Measurements from ENCODE around the gene GTF2F2.

Gene GTF2F2

DNA sequence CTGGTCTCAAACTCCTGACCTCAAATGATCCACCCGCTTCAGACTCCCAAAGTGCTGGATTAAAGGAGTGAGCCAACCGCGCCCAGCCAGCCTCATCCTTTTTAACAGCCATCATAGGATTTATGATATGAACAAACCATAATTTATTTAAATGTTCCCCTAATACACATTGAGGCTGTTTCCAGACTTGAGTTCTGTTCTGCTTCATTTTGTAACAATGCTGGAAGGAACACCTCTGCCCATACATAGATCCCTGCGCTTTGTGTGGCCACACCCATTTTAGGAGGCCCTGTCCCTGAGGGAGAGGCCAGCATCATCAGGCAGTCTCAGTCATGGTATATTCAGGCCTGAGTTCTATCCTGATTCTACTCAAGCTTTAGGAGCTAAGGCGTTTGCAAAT is 184.8 kb downstream of the GTF2F2 start:
- no peak for DNase-seq

DNA sequence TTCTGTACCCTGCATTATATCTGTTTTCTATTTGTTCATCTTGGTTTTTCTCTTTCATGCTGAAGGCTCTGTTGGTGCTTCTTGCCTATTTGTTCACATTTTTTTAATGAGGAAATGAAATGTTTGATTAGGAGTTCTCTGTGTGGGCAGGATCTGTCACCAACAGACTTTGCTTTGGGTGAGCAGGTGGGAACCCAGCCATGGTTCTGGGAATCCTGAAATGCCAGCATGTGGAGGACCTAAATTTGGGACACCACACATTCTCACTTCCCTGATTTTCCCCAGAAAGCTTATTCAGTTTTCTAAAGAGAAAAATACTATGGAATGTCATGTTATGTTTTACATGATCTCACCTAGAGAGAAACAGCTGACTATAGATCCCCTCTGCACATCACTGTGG is 186.7 kb downstream of the GTF2F2 start:
- no peak for DNase-seq

DNA sequence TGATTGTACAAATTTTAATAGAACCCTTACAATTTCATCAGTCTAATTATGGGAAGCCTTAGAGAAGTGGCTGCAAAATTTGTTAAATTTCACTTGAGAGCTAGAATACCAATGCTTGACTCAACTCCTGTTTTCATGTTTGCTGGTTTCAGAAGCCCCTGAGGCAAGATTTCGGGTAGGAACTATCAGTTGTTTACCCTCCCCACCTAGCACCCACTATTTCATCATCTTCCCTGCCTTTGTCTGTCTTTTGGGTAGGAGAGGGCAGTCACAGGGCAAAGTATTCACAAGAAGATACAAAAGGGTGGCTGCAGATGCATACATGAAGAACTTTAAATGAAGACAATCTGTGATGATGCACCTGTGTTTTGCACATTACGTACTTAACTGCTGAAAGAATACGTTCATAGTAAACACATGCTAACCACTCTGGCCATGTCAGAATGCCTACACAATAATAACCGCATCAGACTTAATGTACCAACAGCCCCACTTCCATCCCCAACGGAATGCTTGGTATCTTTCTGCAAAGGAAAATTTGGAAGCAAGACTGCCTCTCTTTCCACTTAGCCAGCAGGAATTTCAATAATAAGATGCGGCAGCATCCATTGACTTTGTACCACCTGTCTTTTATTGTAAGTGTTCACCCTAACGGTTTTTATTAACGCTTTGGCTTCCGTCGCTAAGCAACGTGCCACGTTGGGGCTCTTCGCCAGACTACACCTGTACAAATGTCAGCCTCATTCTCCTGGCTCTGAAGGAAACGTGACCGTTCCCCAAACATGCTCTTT is 190.2 kb downstream of the GTF2F2 start:
- no peak for DNase-seq

DNA sequence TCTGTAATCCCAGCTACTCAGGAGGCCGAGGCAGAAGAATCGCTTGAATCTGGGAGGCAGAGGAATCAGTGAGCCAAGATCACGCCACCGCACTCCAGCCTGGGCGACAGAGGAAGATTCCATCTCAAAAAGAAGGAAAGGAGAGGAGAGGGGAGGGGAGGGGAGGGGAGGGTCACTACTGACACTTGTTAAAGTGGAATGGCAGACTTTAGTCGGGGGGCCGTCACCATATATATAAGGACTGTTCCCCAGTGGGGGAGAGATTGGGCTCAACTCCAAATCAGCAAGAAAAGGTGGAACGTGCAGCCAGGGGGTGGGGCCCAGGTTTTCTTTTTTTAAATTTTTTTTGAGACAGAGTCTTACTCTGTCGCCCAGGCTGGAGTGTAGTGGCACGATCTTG is 194.5 kb downstream of the GTF2F2 start:
- DNase-seq, result no peak

DNA sequence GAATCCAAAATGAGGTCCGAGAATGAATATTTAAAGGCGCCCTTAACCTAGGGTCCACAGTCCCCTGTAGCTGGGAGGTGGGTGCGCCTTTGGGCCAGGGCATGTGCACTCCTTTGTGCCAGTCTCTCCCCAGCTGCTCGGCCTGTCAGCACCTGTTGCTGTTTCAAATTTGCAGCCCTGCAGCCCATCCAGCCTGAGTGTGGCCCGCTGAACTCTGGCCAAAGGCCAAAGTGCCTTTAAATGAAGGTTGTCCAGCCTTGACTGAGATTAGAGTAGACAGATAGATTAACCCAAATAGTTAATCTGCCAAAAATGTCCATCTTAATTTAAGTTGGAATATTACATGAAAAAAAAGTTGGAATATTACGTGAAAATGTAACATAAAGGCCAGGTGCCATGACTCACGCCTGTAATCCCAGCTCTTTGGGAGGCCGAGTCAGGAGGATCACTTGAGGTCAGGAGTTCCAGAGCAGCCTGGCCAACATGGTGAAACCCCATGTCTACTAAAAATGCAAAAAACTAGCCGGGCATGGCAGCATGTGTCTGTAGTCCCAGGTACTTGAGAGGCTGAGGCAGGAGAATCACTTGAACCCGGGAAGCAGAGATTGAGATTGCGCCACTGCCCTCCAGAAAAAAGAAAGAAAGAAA is 195.3 kb downstream of the GTF2F2 start:
- DNase-seq, result no peak

DNA sequence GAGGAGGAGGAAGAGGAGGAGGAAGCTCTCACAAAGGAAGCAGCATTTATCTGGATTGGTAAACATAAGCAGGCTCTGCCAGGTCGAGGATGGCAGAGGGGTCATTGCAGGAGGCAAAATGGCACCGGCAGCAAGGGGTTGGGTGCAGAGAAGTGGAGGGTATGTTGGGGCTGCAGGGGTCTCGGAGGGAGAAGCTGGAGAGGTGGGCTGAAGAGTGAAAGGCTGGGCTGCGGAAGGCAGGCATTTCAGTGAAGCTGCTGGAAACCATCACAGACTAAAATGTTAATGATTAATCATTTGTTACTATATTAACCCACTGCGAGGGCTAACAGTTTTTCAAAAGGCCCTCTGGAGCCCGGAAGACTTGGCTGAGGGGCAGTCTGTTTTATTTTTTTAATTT is 196.0 kb downstream of the GTF2F2 start:
- DNase-seq, result no peak

DNA sequence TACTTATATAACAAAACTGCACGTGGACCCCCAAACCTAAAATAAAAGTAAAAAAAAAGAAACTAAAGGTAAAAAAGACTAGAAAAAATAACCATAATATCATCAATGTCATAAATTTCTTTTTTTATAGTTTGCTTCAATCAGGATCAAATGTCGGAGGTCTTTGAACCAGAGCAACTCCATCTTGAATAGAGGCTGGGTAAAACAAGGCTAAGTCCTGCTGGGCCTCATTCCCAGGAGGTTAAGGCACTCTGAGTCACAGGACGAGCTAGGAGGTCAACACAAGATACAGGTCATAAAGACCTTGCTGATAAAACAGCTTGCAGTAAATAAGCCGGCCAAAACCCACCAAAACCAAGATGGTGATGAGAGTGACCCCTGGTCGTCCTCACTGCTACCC is 196.7 kb downstream of the GTF2F2 start:
- no peak for DNase-seq

DNA sequence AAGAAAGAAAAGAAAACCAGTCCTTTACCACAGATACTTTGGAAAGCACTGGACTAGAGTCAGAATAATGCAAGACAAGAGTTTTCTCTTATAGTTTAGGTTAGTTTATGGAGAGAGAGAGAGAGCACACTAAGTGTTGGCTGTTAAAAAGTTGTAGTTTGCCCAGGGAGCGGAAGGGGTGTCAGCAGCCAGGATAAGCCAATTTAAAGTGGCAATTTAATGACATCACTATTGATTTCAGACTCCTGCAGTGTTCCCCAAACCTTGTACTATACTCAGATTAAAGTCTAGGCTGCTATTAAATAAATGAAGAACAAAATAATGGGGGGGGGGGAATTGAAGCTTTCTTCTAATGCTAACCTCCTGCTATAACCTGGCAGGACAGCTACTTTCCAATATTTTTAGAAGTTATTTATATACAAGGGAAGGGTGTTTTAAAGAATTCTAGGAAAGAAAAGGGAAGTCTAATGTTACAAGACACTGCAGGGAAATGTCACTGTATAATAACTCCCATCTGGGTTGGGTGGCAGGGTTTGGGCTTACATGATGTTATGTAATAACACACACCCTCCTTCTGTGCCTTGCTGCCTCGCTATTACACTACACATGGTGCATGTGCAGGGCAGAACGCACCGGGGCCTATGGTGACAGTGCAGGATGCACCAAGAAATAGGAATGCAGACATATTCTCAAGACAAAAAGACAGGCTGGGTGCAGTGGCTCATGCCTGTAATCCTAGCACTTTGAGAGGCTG is 200.7 kb downstream of the GTF2F2 start:
- no peak for DNase-seq

DNA sequence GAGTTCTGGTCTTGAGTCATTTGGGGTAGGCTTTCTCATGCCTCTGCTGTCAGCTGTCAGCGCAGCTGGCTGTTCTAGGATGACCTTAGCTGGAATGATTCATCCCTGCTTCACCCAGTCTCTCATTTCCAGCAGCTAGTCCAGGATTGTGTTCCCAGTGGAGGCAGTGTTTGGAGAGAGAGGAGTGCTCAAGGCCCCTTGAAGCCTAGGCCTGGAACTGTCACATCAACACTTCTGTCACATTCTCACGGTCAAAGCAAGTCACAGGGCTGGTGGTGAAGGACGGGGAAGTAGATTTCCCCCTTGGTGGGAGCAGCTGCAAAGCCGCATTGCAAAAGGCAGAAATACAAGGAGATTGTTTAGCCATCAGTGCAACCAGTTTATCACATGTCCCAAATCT is 205.5 kb downstream of the GTF2F2 start:
- DNase-seq, result no peak

DNA sequence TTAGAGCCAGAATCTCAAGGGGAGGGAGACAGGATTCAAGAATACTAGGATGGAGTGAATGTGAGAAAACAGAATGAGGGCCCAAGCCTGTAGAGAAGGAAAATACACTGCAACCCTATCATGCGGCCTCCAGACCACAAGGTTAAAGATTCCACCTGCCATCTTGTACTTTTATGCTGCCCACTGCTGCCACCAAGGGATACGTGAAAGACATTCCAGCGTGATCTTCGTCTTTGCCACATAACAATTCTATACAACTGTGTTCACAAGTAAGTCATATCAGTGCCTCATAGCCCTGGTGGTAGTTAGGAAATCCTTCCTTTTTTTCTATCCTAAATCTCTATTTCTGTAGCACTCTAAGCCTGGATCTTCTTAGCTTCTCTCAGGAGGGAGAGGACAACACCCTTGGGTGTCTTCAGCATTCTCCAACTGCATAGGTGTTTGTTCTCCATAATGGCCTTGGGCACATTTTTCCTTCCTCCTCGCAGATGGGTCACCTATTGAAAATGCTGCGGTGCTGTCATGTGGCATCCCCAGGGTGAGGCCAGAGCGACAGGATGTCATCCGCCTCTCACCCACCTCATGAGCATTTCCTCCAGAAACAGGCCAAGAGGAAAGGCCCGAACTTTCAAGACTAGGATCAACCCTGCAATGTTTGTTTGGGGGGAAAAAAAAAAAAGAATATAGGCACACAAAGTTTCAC is 207.1 kb downstream of the GTF2F2 start:
- no peak for DNase-seq

DNA sequence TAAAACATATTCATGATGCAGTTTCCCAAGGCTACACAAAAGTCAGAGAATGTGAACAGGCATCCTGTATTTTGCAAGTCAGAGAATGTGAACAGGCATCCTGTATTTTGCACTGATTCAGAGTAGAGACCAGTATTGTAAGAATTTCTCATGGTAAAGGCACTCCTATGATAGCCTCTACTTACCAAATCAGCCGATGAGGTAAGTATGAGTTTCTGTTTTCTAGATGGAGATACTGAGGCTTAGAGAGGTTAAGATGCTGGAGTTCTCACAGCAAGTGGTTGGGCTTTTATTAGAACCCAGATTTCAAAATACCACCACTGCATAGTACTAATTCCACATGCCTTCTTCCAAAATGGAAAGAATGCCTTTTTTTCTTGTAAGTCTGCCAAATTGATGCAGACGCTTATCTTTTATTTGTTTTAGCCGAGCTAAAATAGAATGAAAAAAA is 208.4 kb downstream of the GTF2F2 start:
- no peak for DNase-seq

DNA sequence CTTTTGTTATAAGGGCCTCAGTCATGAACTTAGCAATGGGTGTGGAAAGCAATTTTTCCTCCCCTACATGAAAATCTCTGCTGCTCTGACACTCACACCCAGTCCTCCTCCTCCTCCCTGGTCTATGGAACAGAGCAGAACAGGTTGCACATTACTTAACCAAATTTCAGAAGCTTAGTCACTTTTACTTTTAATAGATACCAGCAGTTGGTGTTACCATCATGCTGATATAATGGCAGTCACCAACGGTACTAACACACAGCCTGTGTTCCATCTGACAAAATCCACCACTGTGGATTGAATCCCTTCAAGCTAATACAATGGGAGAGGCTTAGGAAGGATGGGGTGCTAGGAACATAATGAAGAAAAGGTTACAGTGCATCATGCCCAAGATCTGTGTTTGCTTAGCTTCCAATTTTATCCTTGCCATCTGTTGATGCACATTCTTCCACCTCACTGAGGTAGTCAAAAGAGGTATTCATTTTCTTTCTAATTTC is 210.9 kb downstream of the GTF2F2 start:
- no peak for DNase-seq

DNA sequence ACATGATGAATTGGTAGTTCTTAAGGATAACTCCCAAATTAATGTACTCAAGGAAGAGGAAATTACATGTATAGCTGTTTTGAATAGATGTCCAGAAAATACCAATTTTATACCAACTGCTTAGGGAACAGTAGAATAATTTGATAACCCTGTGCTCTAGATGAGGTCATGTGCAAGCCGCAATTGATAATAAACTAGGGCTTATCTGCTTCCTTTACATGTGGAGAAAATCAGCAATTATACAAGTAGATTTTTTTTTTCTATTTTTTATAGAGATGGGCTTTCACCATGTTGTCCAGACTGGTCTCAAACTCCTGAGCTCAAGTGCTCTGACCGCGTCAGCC is 211.4 kb downstream of the GTF2F2 start:
- no peak for DNase-seq

DNA sequence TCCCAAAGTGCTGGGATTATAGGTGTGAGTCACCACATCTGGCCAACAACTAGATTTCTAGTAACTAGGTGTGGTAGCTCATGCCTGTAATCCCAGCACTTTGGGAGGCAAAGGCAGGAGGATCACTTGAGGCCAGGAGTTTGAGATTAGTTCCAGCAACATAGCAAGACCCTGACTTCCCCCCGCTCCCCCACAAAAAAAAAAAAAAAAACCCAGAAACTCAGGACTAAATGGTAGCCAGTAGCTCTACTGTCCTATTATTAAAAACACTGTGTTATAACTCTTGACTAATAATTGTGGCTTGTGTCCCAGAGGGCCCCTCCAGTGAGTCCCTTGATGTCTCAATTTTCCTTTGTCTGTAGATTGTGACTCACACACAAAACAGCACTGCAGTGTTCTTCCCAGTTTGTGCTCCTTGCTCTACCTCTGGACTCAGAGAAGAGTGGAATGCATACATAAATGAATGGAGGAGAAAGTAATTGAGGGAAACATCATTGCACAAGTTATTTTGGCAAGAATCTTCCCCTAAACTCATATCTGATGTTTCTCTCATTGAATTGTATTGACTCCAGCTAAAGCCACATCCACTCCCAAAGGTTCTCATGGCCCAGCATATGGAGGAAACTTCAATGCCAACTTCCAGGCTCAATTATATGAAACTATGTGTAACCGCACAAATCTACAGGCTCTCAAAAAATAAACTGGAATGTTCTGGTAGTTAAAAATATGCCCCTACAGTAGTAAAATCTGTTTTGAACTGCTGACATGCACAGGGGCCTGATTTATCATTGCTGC is 211.9 kb downstream of the GTF2F2 start:
- DNase-seq, result no peak

DNA sequence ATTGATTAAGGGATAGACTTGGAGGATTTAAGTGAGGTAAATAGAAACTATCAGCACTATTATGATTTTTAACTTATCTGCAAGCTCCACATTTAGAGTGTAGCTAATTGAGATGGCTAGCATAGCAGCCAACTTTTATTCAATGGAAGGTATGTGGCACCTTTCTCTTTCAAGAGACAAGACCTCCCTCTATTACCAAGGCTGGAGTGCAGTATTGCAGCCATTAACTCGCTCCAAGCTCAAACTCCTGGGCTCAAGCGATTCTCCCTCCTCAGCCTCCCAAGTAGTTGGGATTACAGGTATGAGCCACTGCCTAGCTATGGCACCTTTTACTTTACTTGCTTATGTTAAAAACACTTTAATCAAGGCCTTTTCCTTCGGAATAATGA is 212.5 kb downstream of the GTF2F2 start:
- DNase-seq, result no peak

DNA sequence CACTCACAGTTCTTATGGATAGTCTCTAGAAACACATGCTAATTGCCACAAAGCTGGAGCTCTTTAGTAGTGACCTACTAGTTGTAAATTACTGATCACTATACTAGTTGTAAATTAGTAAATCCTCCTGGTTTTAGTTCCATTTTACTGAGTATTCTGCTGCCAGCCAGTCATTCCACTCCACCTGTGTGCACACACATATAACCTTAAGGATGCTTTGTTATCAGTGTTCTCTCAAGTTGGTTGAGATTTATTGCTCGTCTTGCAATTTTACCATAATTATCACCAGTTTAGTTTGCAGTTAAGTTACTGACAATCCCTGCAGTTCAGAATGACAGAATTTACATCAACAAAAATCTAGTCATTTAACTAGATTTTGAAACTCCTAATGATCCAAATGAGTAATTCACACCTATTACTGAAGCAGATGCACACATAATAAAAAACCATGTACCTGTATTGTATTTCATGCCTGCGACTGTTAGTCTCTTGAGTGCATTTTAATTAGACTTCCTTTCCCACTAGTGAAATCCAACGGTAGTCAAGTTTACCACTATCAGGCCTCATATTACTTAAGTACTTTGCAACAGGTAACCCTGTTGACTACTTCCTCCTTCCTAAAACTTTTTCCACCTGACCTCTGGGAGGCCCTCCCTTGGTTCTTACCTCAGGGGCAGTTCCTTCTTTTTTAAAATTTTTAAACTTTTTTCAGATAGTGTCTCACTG is 213.1 kb downstream of the GTF2F2 start:
- DNase-seq, result no peak

Data from stimulated activated CD4-positive, alpha-beta T cell treated with anti-CD3 and anti-CD28 coated beads, Interleukin-1b, Interleukin-23, amount 100 ng/mL, for 48 hours (primary cell).